H9 (cell line): Measurements from ENCODE around the gene ZNF433. TPM values are rescaled to one million over a fixed set of nuclear protein-coding genes. Genes with fewer than 3 reads are reported as not detected.
A peak's percentile ranks its signal among the peaks of the same experiment; 100 is the strongest.

Experiments
- DNase-seq: peaks from one replicate; pipeline ENCODE4 v3.0.0-alpha.2; 2017
- H2AFZ ChIP-seq: one replicate; pipeline ENCODE4 v1.6.1; 2013; ENCODE audit warnings: mild to moderate bottlenecking, low read length, control low read depth, moderate library complexity
- H2AK5ac ChIP-seq: 2 replicates; pipeline ENCODE4 v1.6.1; 2013; ENCODE audit warnings: low read length, control low read depth, mixed read lengths; ENCODE audit not compliant: insufficient read length
- H2BK120ac ChIP-seq: one replicate; pipeline ENCODE4 v1.6.1; 2013; ENCODE audit warnings: low read depth, mild to moderate bottlenecking, low read length, control low read depth, inconsistent platforms; ENCODE audit not compliant: poor library complexity, severe bottlenecking
- H2BK12ac ChIP-seq: 2 replicates; pipeline ENCODE4 v1.6.1; 2013; ENCODE audit warnings: low read length, control low read depth, mixed read lengths, low read depth; ENCODE audit not compliant: insufficient read length
- H2BK15ac ChIP-seq: 2 replicates; pipeline ENCODE4 v1.6.1; 2013; ENCODE audit warnings: low read depth, low read length, control low read depth
- H2BK20ac ChIP-seq: one replicate; pipeline ENCODE4 v1.6.1; 2013; ENCODE audit warnings: low read depth, mild to moderate bottlenecking, low read length, control low read depth, inconsistent platforms; ENCODE audit not compliant: poor library complexity, severe bottlenecking
- H2BK5ac ChIP-seq: 2 replicates; pipeline ENCODE4 v1.6.1; 2013; ENCODE audit warnings: low read length, control low read depth, mixed read lengths; ENCODE audit not compliant: insufficient read length
- H3K14ac ChIP-seq: 2 replicates; pipeline ENCODE4 v1.6.1; 2013; ENCODE audit warnings: low read length, control low read depth; ENCODE audit not compliant: insufficient read depth
- H3K18ac ChIP-seq: 2 replicates; pipeline ENCODE4 v1.6.1; 2013; ENCODE audit warnings: low read depth, mild to moderate bottlenecking, mixed read lengths, low read length, control low read depth; ENCODE audit not compliant: insufficient read length
- H3K23ac ChIP-seq: 2 replicates; pipeline ENCODE4 v1.6.1; 2013; ENCODE audit warnings: low read length, control low read depth, mixed read lengths, low read depth; ENCODE audit not compliant: insufficient read length
- H3K23me2 ChIP-seq: 2 replicates; pipeline ENCODE4 v1.6.1; 2013; ENCODE audit warnings: low read depth, mild to moderate bottlenecking, mixed read lengths, low read length, control low read depth; ENCODE audit not compliant: insufficient read length, poor library complexity, severe bottlenecking
- H3K27ac ChIP-seq: 2 replicates; pipeline ENCODE4 v1.5.1; 2013; ENCODE audit warnings: low read length, control low read depth, mixed read lengths, low read depth; ENCODE audit not compliant: insufficient read length
- H3K27me3 ChIP-seq: 2 replicates; pipeline ENCODE4 v1.6.1; 2013; ENCODE audit warnings: low read length, control low read depth, inconsistent platforms; ENCODE audit not compliant: insufficient read depth
- H3K4ac ChIP-seq: 2 replicates; pipeline ENCODE4 v1.6.1; 2013; ENCODE audit warnings: low read depth, mild to moderate bottlenecking, control low read depth, inconsistent platforms, low read length, moderate library complexity
- H3K4me1 ChIP-seq: 2 replicates; pipeline ENCODE4 v1.6.1; 2013; ENCODE audit warnings: low read length, control low read depth, inconsistent platforms; ENCODE audit not compliant: insufficient read depth
- H3K4me2 ChIP-seq: 2 replicates; pipeline ENCODE4 v1.6.1; 2013; ENCODE audit warnings: low read length, control low read depth, mixed read lengths; ENCODE audit not compliant: insufficient read length, insufficient read depth
- H3K56ac ChIP-seq: 2 replicates; pipeline ENCODE4 v1.6.1; 2013; ENCODE audit warnings: low read depth, mild to moderate bottlenecking, mixed read lengths, low read length, control low read depth; ENCODE audit not compliant: insufficient read length
- H3K79me1 ChIP-seq: 2 replicates; pipeline ENCODE4 v1.6.1; 2013; ENCODE audit warnings: low read depth, mild to moderate bottlenecking, moderate library complexity, low read length, control low read depth, inconsistent platforms; ENCODE audit not compliant: insufficient read depth, poor library complexity, severe bottlenecking
- H3K79me2 ChIP-seq: 2 replicates; pipeline ENCODE4 v1.6.1; 2013; ENCODE audit warnings: low read length, control low read depth, inconsistent platforms; ENCODE audit not compliant: insufficient read depth
- H3K9ac ChIP-seq: 2 replicates; pipeline ENCODE4 v1.6.1; 2013; ENCODE audit warnings: low read length, control low read depth, mixed read lengths; ENCODE audit not compliant: insufficient read length; ENCODE audit errors: extremely low read depth
- H3K9me3 ChIP-seq: one replicate; pipeline ENCODE4 v1.6.1; 2013; ENCODE audit warnings: low read depth, low read length, inconsistent platforms; ENCODE audit not compliant: control insufficient read depth
- H3T11ph ChIP-seq: one replicate; pipeline ENCODE4 v1.6.1; 2013; ENCODE audit warnings: mild to moderate bottlenecking, low read length, control low read depth, inconsistent platforms
- H4K20me1 ChIP-seq: one replicate; pipeline ENCODE4 v1.6.1; 2013; ENCODE audit not compliant: control insufficient read depth, insufficient read length, insufficient read depth
- H4K5ac ChIP-seq: 2 replicates; pipeline ENCODE4 v1.6.1; 2013; ENCODE audit warnings: low read depth, mild to moderate bottlenecking, mixed read lengths, low read length, control low read depth; ENCODE audit not compliant: insufficient read length
- H4K8ac ChIP-seq: replicated peaks from 2 replicates; pipeline ENCODE4 v1.6.1; 2013; ENCODE audit warnings: low read length, control low read depth, mixed read lengths, low read depth; ENCODE audit not compliant: insufficient read length
- H4K91ac ChIP-seq: 2 replicates; pipeline ENCODE4 v1.6.1; 2013; ENCODE audit warnings: low read depth, mild to moderate bottlenecking, moderate library complexity, mixed read lengths, low read length, control low read depth; ENCODE audit not compliant: insufficient read length
- H3K27ac Mint-ChIP-seq, 3 experiments: 2 replicates in 2 of 3; 3 replicates in 1 of 3; pipeline ENCODE4 v1.8.0; 2020 to 2021; ENCODE audit warnings: mixed read lengths in 3 of 3, mild to moderate bottlenecking in 1 of 3, moderate library complexity in 1 of 3
- H3K27me3 Mint-ChIP-seq: 2 replicates; pipeline ENCODE4 v1.8.0; 2021; ENCODE audit warnings: low read depth, mild to moderate bottlenecking, moderate library complexity, mixed read lengths
- H3K36me3 Mint-ChIP-seq, 3 experiments: 2 replicates in 2 of 3; 3 replicates in 1 of 3; pipeline ENCODE4 v1.8.0; 2020 to 2021; ENCODE audit warnings: low read depth in 3 of 3, mixed read lengths in 3 of 3; ENCODE audit not compliant: insufficient read depth in 1 of 3
- H3K4me1 Mint-ChIP-seq, 2 experiments: 2 replicates each; pipeline ENCODE4 v1.8.0; 2020; ENCODE audit warnings: mixed read lengths in 2 of 2
- H3K4me3 Mint-ChIP-seq, 2 experiments: 2 replicates in 1 of 2; 3 replicates in 1 of 2; pipeline ENCODE4 v1.8.0; 2020 to 2021; ENCODE audit warnings: mild to moderate bottlenecking in 2 of 2, mixed read lengths in 2 of 2, moderate library complexity in 1 of 2
- H3K9me3 Mint-ChIP-seq, 2 experiments: 2 replicates in 1 of 2; 3 replicates in 1 of 2; pipeline ENCODE4 v1.8.0; 2020; ENCODE audit warnings: mild to moderate bottlenecking in 2 of 2, mixed read lengths in 2 of 2, moderate library complexity in 1 of 2
- WGBS: extraction: QIAGEN DNeasy Blood & Tissue Kit; methylation state at CpG from one replicate; pipeline ENCODE4 v1.1.7; 2013; ENCODE audit warnings: missing lambda C conversion rate, low lambda C conversion rate, mixed read lengths; ENCODE audit not compliant: insufficient read length; ENCODE audit errors: extremely low coverage; 5-methylcytosine and 5-hydroxymethylcytosine counted together
- total RNA-seq: library from RNA; stranded (reverse); gene quantifications from 2 replicates; pipeline ENCODE4 v1.2.1, GENCODE V29; 2021
- TF ChIP-seq, protein P1 (sequence below): fragments of 200-600 bp; sonication (generic); conservative IDR thresholded peaks from 3 replicates; pipeline ENCODE4 v1.8.0; 2021; ENCODE audit warnings: antibody characterized with exemption, mild to moderate bottlenecking

The ZNF433 gene
- total RNA-seq, 1 experiment from 2014 or later = 1.9 TPM

DNA sequence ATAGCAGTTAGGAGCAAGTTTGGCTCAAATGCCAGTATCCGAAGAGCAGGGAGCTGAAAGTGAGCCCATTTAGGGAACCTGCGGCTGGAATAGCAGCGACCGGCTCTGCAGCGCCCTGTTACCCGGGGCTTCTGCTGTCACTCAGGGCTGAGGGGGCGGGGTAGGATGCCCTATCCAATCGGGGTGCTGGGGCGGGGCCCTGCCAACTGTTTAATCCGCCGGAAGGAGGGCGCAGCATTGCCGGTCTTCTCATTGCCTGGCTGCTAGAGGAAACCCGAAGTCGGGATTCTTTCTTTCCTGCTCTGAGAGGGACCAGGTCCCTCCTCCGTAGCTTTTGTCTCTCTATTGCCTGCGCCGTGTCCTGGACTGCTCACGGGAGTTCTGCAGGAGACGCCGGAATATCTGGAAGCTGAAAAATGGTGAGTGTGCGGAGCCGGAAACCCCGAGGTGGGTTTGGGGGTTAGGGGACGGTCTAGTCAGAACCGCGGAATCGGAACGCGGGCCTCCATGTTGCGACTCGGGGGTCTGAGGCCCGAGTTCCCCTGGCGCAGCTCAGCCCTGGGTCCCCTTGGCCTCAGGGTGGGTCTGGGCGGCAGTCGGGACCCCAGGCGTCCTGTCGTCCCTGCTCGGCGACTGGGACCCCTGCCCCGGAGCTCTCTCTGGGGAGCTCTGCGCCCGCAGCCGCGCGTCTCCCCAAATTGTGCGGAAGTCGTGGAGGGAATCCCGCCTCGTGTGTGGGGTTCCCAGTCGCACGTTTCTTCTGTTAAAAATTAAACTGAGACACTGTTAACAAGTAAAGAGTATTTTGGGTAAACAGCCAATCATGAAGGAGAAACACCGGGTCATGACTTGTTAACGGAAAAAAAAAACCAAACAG, 47.8 kb downstream of the ZNF433 start:
- Histone ChIP-seq H4K5ac (no peak overlapping the region), H3K18ac (peak overlapping the region; percentile 81), H3K14ac (peak overlapping the region; percentile 97), H4K20me1 (no peaks in the 10 kb centered on the region), H2BK12ac (no peak overlapping the region), H4K91ac (no peak overlapping the region), H4K8ac (no peak overlapping the region), H3K4ac (no peak overlapping the region), H2BK15ac (no peak overlapping the region), H3K23ac (no peak overlapping the region), H2BK5ac (peak overlapping the region; percentile 2), H3K4me2 (peak overlapping the region; percentile 67), H2AFZ (no peak overlapping the region), H3K56ac (no peak overlapping the region), H3K9me3 (peaks cover 4% of the 10 kb centered on the region), H3K27ac (peak overlapping the region; percentile 15), H3K9ac (peak overlapping the region; percentile 81), H3K79me2 (peaks cover 11% of the 10 kb centered on the region; the same call in 1 of the 2 replicates), H2BK120ac (peak overlapping the region; percentile 52), H3K27me3 (no peaks in the 10 kb centered on the region), H3T11ph (no peak overlapping the region), H3K79me1 (peaks cover 3% of the 10 kb centered on the region), H3K4me1 (no peaks in the 10 kb centered on the region), H3K23me2 (peaks cover 5% of the 10 kb centered on the region), H2BK20ac (no peak overlapping the region), H2AK5ac (no peak overlapping the region)
- peaks cover 8 to 28% of the 10 kb centered on the region in 2 experiments for H3K9me3 Mint-ChIP-seq
- WGBS = no CpG with 5 or more reads among the region's 54 CpGs
- no peaks in the 10 kb centered on the region for H3K27me3 Mint-ChIP-seq
- DNase-seq = peak; percentile 96
- TF ChIP-seq, protein P1, sequence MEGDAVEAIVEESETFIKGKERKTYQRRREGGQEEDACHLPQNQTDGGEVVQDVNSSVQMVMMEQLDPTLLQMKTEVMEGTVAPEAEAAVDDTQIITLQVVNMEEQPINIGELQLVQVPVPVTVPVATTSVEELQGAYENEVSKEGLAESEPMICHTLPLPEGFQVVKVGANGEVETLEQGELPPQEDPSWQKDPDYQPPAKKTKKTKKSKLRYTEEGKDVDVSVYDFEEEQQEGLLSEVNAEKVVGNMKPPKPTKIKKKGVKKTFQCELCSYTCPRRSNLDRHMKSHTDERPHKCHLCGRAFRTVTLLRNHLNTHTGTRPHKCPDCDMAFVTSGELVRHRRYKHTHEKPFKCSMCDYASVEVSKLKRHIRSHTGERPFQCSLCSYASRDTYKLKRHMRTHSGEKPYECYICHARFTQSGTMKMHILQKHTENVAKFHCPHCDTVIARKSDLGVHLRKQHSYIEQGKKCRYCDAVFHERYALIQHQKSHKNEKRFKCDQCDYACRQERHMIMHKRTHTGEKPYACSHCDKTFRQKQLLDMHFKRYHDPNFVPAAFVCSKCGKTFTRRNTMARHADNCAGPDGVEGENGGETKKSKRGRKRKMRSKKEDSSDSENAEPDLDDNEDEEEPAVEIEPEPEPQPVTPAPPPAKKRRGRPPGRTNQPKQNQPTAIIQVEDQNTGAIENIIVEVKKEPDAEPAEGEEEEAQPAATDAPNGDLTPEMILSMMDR = no peak
- H3K4me3 Mint-ChIP-seq = peak overlapping the region; percentile 98 to 99
- H3K4me1 Mint-ChIP-seq = peaks cover 13 to 16% of the 10 kb centered on the region in 2 experiments
- H3K27ac Mint-ChIP-seq = peak overlapping the region; percentile 98 to 99 (median 99)
- H3K36me3 Mint-ChIP-seq = peaks cover 12 to 28% (median 20%) of the 10 kb centered on the region in 3 experiments
